ENCODE data around the gene VWA3A. TPM values are rescaled to one million over a fixed set of nuclear protein-coding genes. Genes with fewer than 3 reads are reported as not detected.
A peak's percentile ranks its signal among the peaks of the same experiment; 100 is the strongest.

VWA3A gene
- total and polyA plus RNA-seq, 2 of the 4 experiments (the other 2 are of a cell fraction): not detected

DNA sequence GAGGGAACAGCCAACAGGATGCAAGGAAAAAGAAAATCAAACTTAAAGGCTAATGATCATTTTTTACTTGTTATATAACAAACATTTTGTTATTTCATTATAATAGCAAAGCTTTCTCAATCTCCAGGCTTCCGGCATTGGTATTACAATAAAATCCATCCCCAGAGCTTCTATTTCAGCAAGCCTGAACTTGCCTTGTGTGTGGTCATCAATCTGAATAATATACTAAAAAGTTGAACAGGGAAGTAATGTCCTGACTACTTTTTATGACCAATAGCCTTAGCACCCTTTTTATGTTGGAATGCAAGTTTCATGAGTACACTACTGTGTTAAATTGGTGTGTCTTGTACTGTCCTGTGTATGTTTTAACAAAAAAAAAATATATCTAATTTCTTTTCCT lies 27.1 kb upstream of the VWA3A start:
- peak overlapping the region; percentile 41 for H2BK5ac ChIP-seq (ENCODE audit: low read depth, low read length, poor library complexity, severe bottlenecking)
- TF ChIP-seq, protein P1, sequence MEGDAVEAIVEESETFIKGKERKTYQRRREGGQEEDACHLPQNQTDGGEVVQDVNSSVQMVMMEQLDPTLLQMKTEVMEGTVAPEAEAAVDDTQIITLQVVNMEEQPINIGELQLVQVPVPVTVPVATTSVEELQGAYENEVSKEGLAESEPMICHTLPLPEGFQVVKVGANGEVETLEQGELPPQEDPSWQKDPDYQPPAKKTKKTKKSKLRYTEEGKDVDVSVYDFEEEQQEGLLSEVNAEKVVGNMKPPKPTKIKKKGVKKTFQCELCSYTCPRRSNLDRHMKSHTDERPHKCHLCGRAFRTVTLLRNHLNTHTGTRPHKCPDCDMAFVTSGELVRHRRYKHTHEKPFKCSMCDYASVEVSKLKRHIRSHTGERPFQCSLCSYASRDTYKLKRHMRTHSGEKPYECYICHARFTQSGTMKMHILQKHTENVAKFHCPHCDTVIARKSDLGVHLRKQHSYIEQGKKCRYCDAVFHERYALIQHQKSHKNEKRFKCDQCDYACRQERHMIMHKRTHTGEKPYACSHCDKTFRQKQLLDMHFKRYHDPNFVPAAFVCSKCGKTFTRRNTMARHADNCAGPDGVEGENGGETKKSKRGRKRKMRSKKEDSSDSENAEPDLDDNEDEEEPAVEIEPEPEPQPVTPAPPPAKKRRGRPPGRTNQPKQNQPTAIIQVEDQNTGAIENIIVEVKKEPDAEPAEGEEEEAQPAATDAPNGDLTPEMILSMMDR (conservative IDR thresholded peaks at IDR 0.05; ENCODE audit: low read depth, low read length): no peak
- no peak for TF ChIP-seq MAFK (IDR thresholded peaks at IDR 0.05; ENCODE audit: low read depth, low read length)
- no peak for TF ChIP-seq RFX5 (IDR thresholded peaks at IDR 0.05; ENCODE audit: low read depth, low read length)
- peak overlapping the region; percentile 80; the same call in 1 of the 2 replicates for H4K5ac ChIP-seq (ENCODE audit: low read depth, low read length)
- no peak overlapping the region for H2AK5ac ChIP-seq (ENCODE audit: low read depth, low read length)
- ChIA-PET POLR2A (ENCODE audit: unreplicated experiment) (no interaction called here), CTCF (interaction anchor here (0.6 to 2.6 kb wide), 2 partner anchors 12 to 602 kb away, joined by 3 to 18 read pairs; no protein-coding TSS in a partner anchor)
- H3K4me3 ChIP-seq (ENCODE audit: insufficient read depth, low read depth, low read length): no peak overlapping the region
- no peak for ATAC-seq (ENCODE audit: low read depth)
- no peak overlapping the region for H3K4ac ChIP-seq (ENCODE audit: low read depth, low read length)
- no peak overlapping the region for H3K23ac ChIP-seq (ENCODE audit: low read depth, low read length)
- intact Hi-C loops (cut with micrococcal nuclease) (no loop called here), in situ Hi-C loops (cut with MboI; ENCODE audit: low sequenced_read_pairs) (no loop called here), dilution Hi-C loops (cut with HindIII; ENCODE audit: low sequenced_read_pairs, unreplicated experiment) (no loop called here)
- H4K20me1 ChIP-seq (ENCODE audit: insufficient read depth, low read length): peaks cover 5% of the 10 kb centered on the region; the same call in 1 of the 2 replicates
- H3K9ac ChIP-seq (ENCODE audit: low read depth, low read length): no peak overlapping the region
- no peaks in the 10 kb centered on the region for H3K27me3 ChIP-seq (ENCODE audit: control insufficient read depth, insufficient read depth, low read length)
- H2AFZ ChIP-seq (replicated peaks; ENCODE audit: low read length, poor library complexity): no peak overlapping the region
- no peak overlapping the region for H2BK20ac ChIP-seq (ENCODE audit: low read depth, low read length)
- no TSS peak for BruUV-seq (replicated peaks)
- H3K56ac ChIP-seq (ENCODE audit: extremely low read depth, insufficient read depth, low read length): no peak overlapping the region
- peaks cover 4% of the 10 kb centered on the region for H3K9me3 ChIP-seq (ENCODE audit: control insufficient read depth, insufficient read depth, low read length)
- no peak overlapping the region; the same call in 1 of the 2 replicates for H3K18ac ChIP-seq (ENCODE audit: low read depth, low read length)
- no peak overlapping the region for H4K8ac ChIP-seq (ENCODE audit: low read depth in 2 of 2, low read length in 2 of 2)
- H3K4me1 ChIP-seq (ENCODE audit: control insufficient read depth, insufficient read depth, low read length): peaks cover 2% of the 10 kb centered on the region
- no CpG with 5 or more reads among the region's 1 CpG for WGBS, 2 experiments (ENCODE audit: extremely low coverage in 2 of 2, insufficient read length in 1 of 2)
- no peak overlapping the region for H2AK9ac ChIP-seq (replicated peaks; ENCODE audit: low read depth, low read length, poor library complexity)
- H3K14ac ChIP-seq (replicated peaks; ENCODE audit: low read depth, low read length): no peak overlapping the region
- no peak for DNase-seq
- no peak overlapping the region for H3K4me2 ChIP-seq (ENCODE audit: low read depth, low read length)
- peaks cover 7% of the 10 kb centered on the region for H3K9me1 ChIP-seq (ENCODE audit: insufficient read depth, low read length)
- H2BK120ac ChIP-seq (ENCODE audit: low read depth, low read length): no peak overlapping the region
- H3K79me1 ChIP-seq (ENCODE audit: low read depth in 1 of 2, low read length in 2 of 2): peaks cover 23 to 59% of the 10 kb centered on the region in 2 experiments
- no peak overlapping the region for H4K91ac ChIP-seq (ENCODE audit: insufficient read depth, low read depth, low read length)
- no peak overlapping the region for H2BK15ac ChIP-seq (ENCODE audit: low read depth, low read length)
- H3K27ac ChIP-seq (ENCODE audit: insufficient read depth, low read length): no peak overlapping the region
- peaks cover 5% of the 10 kb centered on the region; the same call in 1 of the 2 replicates for H3K36me3 ChIP-seq (ENCODE audit: control insufficient read depth, insufficient read depth, low read length)

Data from IMR-90 (cell line).